KMS-11 (cell line): Measurements from ENCODE around the gene OCLN.

ENCODE experiments used
- H2AFZ ChIP-seq: fragments of 200-600 bp; sonication (generic); 2 replicates; pipeline ENCODE4 v1.6.1; 2016; ENCODE audit warnings: antibody characterized with exemption, mixed run types, low read depth
- H3K27ac ChIP-seq: fragments of 200-600 bp; sonication (generic); 2 replicates; pipeline ENCODE4 v1.6.1; 2016; ENCODE audit warnings: mild to moderate bottlenecking, mixed run types
- H3K27me3 ChIP-seq: fragments of 200-600 bp; sonication (generic); 2 replicates; pipeline ENCODE4 v1.6.1; 2017; ENCODE audit warnings: mild to moderate bottlenecking, low read depth, mixed run types, moderate library complexity; ENCODE audit not compliant: insufficient read depth
- H3K36me3 ChIP-seq: fragments of 200-600 bp; sonication (generic); 2 replicates; pipeline ENCODE4 v1.6.1; 2017; ENCODE audit warnings: mild to moderate bottlenecking, mixed run types; ENCODE audit not compliant: insufficient read depth
- H3K4me1 ChIP-seq: fragments of 200-600 bp; sonication (generic); 2 replicates; pipeline ENCODE4 v1.6.1; 2016; ENCODE audit warnings: mild to moderate bottlenecking, low read depth, mixed run types; ENCODE audit not compliant: poor library complexity, severe bottlenecking
- H3K4me2 ChIP-seq: fragments of 200-600 bp; sonication (generic); 2 replicates; pipeline ENCODE4 v1.7.0; 2016; ENCODE audit warnings: mild to moderate bottlenecking, mixed run types
- H3K4me3 ChIP-seq: fragments of 200-600 bp; sonication (generic); IDR thresholded peaks from 2 replicates; pipeline ENCODE4 v1.6.1; 2017; ENCODE audit warnings: low read depth, low read length, mixed read lengths; ENCODE audit not compliant: insufficient read depth
- H3K79me2 ChIP-seq: fragments of 200-600 bp; sonication (generic); 2 replicates; pipeline ENCODE4 v1.6.1; 2016; ENCODE audit warnings: low read depth, mixed run types; ENCODE audit not compliant: insufficient read depth
- H3K9ac ChIP-seq: fragments of 200-600 bp; sonication (generic); 2 replicates; pipeline ENCODE4 v1.6.1; 2016; ENCODE audit warnings: mild to moderate bottlenecking, mixed run types
- H4K20me1 ChIP-seq: fragments of 200-600 bp; sonication (generic); 2 replicates; pipeline ENCODE4 v1.6.1; 2016; ENCODE audit warnings: mild to moderate bottlenecking, mixed run types; ENCODE audit not compliant: insufficient read depth
- TF ChIP-seq, protein P1 (sequence below): fragments of 200-600 bp; sonication (generic); conservative IDR thresholded peaks from 2 replicates; pipeline ENCODE4 v1.6.1; 2017; ENCODE audit warnings: low read depth, mild to moderate bottlenecking, antibody characterized with exemption, low read length, moderate library complexity, mixed read lengths

The OCLN gene

DNA sequence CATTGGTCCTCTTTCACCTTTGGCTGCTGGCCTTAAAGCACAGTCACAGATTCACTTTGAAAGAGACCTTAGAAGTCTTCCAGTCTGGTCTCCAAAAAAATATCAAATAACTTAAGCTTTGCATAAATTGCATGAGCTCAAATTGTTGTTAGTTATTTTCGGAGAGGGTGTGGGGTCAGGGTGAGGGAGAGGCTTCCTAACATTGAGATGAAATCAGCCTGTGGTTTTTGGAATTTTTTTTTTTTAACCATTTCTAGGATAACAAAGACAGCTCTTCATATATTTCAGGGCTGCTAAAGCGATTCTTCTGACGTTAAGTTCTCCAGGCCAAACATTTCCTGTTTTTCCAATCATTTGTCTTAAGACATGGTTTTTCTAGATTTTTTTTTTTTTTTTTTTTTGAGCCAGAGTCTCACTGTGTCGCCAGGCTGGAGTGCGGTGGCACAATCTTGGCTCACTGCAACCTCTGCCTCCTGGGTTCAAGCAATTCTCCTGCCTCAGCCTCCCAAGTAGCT, 4.5 kb downstream of the OCLN start:
- H3K27me3 ChIP-seq = no peaks in the 10 kb centered on the region
- no peaks in the 10 kb centered on the region for H3K36me3 ChIP-seq
- no peak overlapping the region for H2AFZ ChIP-seq
- H3K79me2 ChIP-seq = no peaks in the 10 kb centered on the region
- H3K4me2 ChIP-seq = no peak overlapping the region
- H3K27ac ChIP-seq = no peak overlapping the region
- TF ChIP-seq, protein P1, sequence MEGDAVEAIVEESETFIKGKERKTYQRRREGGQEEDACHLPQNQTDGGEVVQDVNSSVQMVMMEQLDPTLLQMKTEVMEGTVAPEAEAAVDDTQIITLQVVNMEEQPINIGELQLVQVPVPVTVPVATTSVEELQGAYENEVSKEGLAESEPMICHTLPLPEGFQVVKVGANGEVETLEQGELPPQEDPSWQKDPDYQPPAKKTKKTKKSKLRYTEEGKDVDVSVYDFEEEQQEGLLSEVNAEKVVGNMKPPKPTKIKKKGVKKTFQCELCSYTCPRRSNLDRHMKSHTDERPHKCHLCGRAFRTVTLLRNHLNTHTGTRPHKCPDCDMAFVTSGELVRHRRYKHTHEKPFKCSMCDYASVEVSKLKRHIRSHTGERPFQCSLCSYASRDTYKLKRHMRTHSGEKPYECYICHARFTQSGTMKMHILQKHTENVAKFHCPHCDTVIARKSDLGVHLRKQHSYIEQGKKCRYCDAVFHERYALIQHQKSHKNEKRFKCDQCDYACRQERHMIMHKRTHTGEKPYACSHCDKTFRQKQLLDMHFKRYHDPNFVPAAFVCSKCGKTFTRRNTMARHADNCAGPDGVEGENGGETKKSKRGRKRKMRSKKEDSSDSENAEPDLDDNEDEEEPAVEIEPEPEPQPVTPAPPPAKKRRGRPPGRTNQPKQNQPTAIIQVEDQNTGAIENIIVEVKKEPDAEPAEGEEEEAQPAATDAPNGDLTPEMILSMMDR = no peak
- no peak overlapping the region for H3K4me3 ChIP-seq
- no peak overlapping the region for H3K9ac ChIP-seq
- no peaks in the 10 kb centered on the region for H3K4me1 ChIP-seq
- no peaks in the 10 kb centered on the region for H4K20me1 ChIP-seq

- no peaks in the 10 kb centered on the region for H3K4me1 ChIP-seq
- no peak overlapping the region for H3K27ac ChIP-seq
- no peak overlapping the region for H3K4me3 ChIP-seq
- no peaks in the 10 kb centered on the region for H4K20me1 ChIP-seq
- no peak overlapping the region for H2AFZ ChIP-seq
- H3K9ac ChIP-seq = no peak overlapping the region
- H3K79me2 ChIP-seq = no peaks in the 10 kb centered on the region
- TF ChIP-seq, protein P1 = no peak
- no peaks in the 10 kb centered on the region for H3K36me3 ChIP-seq
- H3K4me2 ChIP-seq = no peak overlapping the region
- no peaks in the 10 kb centered on the region for H3K27me3 ChIP-seq
These were observed 5.8 kb downstream of the OCLN start for GRCh38 chr5:69498384-69498783.

DNA sequence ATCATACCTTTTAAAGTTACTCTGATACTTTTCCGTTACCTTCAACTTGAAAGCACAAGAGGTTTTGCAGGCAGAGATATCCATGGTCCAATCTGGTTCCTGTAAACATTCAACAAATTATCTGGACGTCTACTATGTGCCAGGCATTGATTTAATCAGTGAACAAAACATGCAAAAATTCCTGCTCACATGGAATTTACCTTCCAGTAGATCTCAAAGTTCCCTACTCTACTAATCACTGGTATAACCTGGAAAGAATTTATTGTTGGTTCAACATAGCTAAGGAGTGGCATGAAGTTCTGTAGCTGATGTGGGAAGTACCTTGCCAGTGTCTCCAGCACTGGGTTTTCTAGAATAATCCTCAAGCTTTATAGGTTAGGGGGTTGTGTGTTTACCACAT, 9.8 kb downstream of the OCLN start:
- Histone ChIP-seq H4K20me1 (no peaks in the 10 kb centered on the region), H3K27me3 (no peaks in the 10 kb centered on the region), H2AFZ (no peak overlapping the region), H3K36me3 (no peaks in the 10 kb centered on the region), H3K4me2 (no peak overlapping the region), H3K27ac (no peak overlapping the region), H3K4me1 (no peaks in the 10 kb centered on the region), H3K79me2 (no peaks in the 10 kb centered on the region), H3K4me3 (no peak overlapping the region), H3K9ac (no peak overlapping the region)
- TF ChIP-seq, protein P1 = no peak

DNA sequence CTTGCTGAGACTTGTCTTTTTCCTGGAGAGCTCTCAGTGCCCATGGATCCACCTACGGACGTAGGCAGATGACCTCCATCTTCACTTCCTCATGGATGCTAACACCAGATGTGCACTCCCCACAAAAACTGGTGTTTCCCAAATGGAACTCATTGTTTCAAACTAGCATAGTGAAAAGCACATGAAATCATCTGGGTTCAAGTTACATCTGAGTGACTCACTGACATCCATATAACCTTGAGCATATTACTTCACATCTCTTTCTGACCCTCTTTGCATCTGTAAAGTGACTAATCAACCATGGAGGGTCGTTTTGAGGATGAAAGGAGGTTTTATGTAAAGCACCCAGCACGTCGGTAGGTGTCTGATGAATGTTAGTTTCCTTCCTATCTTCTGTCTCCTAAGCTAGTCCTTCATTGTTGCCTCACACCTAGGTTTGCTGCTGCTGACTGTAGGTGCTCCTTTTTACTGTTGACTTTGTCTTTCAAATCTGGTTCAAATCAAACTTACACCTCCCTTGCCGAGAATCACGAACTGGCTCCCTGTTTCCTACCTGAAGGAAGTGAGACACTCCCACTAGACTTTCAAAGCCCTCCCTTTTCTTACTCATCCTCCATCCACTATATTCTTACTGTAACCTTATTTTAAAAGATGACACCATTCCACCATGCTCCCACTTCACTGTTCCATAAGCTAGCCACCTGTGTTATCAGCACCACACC, 10.3 kb downstream of the OCLN start:
- Histone ChIP-seq H3K4me3 (no peak overlapping the region), H3K27ac (no peak overlapping the region), H2AFZ (no peak overlapping the region), H3K79me2 (no peaks in the 10 kb centered on the region), H3K36me3 (no peaks in the 10 kb centered on the region), H3K27me3 (no peaks in the 10 kb centered on the region), H3K9ac (no peak overlapping the region), H4K20me1 (no peaks in the 10 kb centered on the region), H3K4me2 (no peak overlapping the region), H3K4me1 (no peaks in the 10 kb centered on the region)
- TF ChIP-seq, protein P1 = no peak
